Measurements from ENCODE around the gene SLC12A1. TPM values are rescaled to one million over a fixed set of nuclear protein-coding genes. Genes with fewer than 3 reads are reported as not detected.

The SLC12A1 gene
- total RNA-seq, 1 experiment from 2014 or later, result 0.15 TPM

DNA sequence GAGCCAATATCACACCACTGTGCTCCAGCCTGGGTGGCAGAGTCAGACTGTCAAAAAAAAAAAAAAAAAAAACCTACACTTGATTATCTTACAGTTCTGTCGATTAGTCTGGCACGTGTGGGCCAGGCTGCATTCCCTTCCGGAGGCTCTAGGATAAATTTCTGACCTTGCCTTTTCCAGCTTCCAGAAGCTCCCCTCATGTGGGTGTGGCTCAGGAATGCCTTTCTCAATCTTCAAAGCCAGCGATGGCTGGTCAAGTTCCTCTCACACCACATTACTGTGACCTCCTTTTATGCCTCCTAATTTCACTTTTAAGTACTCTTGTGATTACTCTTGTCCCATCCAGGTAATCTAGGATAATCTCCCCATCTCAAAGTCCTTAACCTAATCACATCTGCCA lies 66.9 kb downstream of the SLC12A1 start:
- Mint-ChIP-seq H3K36me3 (no peaks in the 10 kb centered on the region), H3K4me1 (peaks cover 7% of the 10 kb centered on the region), H3K4me3 (no peak overlapping the region), H3K27me3 (ENCODE audit: low read depth) (no peaks in the 10 kb centered on the region), H3K9me3 (no peaks in the 10 kb centered on the region), H3K27ac (no peak overlapping the region)
- no peak for DNase-seq (ENCODE audit: low spot score)
- ChIA-PET CTCF (interaction anchor here (1.2 kb wide), 1 partner anchor 161 kb away, joined by 4 read pairs; no protein-coding TSS in a partner anchor), POLR2A (no interaction called here)
- no peak; the same call in 1 of the 2 replicates for ATAC-seq
- TF ChIP-seq IRF1 (CRISPR knock-in tag; IDR thresholded peaks at IDR 0.05) (no peak), E2F1 (CRISPR knock-in tag; IDR thresholded peaks at IDR 0.05) (no peak), FOXP4 (CRISPR knock-in tag; IDR thresholded peaks at IDR 0.05) (no peak), ZNF416 (CRISPR knock-in tag; IDR thresholded peaks at IDR 0.05) (no peak), GTF2I (CRISPR knock-in tag; conservative IDR thresholded peaks at IDR 0.05) (no peak), CREM (CRISPR knock-in tag; IDR thresholded peaks at IDR 0.05) (no peak), ZNF138 (CRISPR knock-in tag; conservative IDR thresholded peaks at IDR 0.05) (no peak), PREB (CRISPR knock-in tag; IDR thresholded peaks at IDR 0.05; ENCODE audit: borderline replicate concordance) (no peak), HMGXB4 (CRISPR knock-in tag; IDR thresholded peaks at IDR 0.05) (no peak), IRF2 (CRISPR knock-in tag; IDR thresholded peaks at IDR 0.05; ENCODE audit: borderline replicate concordance, low read depth) (no peak), HMGA2 (CRISPR knock-in tag; IDR thresholded peaks at IDR 0.05) (no peak)
- TF ChIP-seq, protein P1, sequence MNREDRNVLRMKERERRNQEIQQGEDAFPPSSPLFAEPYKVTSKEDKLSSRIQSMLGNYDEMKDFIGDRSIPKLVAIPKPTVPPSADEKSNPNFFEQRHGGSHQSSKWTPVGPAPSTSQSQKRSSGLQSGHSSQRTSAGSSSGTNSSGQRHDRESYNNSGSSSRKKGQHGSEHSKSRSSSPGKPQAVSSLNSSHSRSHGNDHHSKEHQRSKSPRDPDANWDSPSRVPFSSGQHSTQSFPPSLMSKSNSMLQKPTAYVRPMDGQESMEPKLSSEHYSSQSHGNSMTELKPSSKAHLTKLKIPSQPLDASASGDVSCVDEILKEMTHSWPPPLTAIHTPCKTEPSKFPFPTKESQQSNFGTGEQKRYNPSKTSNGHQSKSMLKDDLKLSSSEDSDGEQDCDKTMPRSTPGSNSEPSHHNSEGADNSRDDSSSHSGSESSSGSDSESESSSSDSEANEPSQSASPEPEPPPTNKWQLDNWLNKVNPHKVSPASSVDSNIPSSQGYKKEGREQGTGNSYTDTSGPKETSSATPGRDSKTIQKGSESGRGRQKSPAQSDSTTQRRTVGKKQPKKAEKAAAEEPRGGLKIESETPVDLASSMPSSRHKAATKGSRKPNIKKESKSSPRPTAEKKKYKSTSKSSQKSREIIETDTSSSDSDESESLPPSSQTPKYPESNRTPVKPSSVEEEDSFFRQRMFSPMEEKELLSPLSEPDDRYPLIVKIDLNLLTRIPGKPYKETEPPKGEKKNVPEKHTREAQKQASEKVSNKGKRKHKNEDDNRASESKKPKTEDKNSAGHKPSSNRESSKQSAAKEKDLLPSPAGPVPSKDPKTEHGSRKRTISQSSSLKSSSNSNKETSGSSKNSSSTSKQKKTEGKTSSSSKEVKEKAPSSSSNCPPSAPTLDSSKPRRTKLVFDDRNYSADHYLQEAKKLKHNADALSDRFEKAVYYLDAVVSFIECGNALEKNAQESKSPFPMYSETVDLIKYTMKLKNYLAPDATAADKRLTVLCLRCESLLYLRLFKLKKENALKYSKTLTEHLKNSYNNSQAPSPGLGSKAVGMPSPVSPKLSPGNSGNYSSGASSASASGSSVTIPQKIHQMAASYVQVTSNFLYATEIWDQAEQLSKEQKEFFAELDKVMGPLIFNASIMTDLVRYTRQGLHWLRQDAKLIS (CRISPR knock-in tag; IDR thresholded peaks at IDR 0.05; ENCODE audit: borderline replicate concordance), result no peak
- TF ChIP-seq, protein P2, sequence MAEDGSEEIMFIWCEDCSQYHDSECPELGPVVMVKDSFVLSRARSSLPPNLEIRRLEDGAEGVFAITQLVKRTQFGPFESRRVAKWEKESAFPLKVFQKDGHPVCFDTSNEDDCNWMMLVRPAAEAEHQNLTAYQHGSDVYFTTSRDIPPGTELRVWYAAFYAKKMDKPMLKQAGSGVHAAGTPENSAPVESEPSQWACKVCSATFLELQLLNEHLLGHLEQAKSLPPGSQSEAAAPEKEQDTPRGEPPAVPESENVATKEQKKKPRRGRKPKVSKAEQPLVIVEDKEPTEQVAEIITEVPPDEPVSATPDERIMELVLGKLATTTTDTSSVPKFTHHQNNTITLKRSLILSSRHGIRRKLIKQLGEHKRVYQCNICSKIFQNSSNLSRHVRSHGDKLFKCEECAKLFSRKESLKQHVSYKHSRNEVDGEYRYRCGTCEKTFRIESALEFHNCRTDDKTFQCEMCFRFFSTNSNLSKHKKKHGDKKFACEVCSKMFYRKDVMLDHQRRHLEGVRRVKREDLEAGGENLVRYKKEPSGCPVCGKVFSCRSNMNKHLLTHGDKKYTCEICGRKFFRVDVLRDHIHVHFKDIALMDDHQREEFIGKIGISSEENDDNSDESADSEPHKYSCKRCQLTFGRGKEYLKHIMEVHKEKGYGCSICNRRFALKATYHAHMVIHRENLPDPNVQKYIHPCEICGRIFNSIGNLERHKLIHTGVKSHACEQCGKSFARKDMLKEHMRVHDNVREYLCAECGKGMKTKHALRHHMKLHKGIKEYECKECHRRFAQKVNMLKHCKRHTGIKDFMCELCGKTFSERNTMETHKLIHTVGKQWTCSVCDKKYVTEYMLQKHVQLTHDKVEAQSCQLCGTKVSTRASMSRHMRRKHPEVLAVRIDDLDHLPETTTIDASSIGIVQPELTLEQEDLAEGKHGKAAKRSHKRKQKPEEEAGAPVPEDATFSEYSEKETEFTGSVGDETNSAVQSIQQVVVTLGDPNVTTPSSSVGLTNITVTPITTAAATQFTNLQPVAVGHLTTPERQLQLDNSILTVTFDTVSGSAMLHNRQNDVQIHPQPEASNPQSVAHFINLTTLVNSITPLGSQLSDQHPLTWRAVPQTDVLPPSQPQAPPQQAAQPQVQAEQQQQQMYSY (CRISPR knock-in tag; IDR thresholded peaks at IDR 0.05), result no peak
- TF ChIP-seq, protein P3, sequence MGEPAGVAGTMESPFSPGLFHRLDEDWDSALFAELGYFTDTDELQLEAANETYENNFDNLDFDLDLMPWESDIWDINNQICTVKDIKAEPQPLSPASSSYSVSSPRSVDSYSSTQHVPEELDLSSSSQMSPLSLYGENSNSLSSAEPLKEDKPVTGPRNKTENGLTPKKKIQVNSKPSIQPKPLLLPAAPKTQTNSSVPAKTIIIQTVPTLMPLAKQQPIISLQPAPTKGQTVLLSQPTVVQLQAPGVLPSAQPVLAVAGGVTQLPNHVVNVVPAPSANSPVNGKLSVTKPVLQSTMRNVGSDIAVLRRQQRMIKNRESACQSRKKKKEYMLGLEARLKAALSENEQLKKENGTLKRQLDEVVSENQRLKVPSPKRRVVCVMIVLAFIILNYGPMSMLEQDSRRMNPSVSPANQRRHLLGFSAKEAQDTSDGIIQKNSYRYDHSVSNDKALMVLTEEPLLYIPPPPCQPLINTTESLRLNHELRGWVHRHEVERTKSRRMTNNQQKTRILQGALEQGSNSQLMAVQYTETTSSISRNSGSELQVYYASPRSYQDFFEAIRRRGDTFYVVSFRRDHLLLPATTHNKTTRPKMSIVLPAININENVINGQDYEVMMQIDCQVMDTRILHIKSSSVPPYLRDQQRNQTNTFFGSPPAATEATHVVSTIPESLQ (CRISPR knock-in tag; IDR thresholded peaks at IDR 0.05), result no peak
- TF ChIP-seq, protein P4, sequence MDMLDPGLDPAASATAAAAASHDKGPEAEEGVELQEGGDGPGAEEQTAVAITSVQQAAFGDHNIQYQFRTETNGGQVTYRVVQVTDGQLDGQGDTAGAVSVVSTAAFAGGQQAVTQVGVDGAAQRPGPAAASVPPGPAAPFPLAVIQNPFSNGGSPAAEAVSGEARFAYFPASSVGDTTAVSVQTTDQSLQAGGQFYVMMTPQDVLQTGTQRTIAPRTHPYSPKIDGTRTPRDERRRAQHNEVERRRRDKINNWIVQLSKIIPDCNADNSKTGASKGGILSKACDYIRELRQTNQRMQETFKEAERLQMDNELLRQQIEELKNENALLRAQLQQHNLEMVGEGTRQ (CRISPR knock-in tag; IDR thresholded peaks at IDR 0.05), result no peak

All from WTC11 (cell line).